ENCODE measurements around the gene AP2A2.

The AP2A2 gene

DNA sequence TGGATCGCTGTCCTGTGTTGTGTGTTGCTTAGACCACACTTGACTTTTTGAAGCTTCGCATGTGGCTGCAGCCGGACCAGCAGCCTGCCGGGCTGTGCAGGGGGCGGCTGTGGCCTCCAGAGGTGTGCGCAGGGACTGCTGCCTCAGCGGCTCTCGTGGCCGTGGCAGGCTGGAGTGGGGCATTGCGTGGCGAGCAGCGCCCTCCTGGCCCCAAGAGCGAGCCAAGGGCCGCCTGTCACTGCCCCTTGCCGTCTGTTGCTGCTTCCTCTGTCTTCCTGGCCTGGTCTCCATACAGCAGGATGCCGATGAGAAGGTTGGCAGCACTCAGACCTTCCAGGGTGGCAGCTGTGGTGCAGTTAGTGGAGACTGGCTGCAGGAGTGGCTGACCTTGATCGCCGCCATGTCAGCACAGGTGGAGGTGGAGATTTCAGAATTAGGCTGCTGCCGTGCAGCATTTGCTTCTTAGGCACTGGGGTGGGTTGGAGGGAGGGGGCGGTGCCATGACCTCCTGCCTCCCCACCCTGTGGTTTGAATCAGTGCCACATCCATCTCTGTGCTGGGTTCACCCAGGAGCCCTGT lies 76.8 kb downstream of the AP2A2 start:
- TF ChIP-seq, protein P1, sequence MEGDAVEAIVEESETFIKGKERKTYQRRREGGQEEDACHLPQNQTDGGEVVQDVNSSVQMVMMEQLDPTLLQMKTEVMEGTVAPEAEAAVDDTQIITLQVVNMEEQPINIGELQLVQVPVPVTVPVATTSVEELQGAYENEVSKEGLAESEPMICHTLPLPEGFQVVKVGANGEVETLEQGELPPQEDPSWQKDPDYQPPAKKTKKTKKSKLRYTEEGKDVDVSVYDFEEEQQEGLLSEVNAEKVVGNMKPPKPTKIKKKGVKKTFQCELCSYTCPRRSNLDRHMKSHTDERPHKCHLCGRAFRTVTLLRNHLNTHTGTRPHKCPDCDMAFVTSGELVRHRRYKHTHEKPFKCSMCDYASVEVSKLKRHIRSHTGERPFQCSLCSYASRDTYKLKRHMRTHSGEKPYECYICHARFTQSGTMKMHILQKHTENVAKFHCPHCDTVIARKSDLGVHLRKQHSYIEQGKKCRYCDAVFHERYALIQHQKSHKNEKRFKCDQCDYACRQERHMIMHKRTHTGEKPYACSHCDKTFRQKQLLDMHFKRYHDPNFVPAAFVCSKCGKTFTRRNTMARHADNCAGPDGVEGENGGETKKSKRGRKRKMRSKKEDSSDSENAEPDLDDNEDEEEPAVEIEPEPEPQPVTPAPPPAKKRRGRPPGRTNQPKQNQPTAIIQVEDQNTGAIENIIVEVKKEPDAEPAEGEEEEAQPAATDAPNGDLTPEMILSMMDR (IDR thresholded peaks at IDR 0.05; ENCODE audit: extremely low read depth, insufficient read depth, missing control alignments) = no peak
- DNase-seq (ENCODE audit: low spot score) = no peak
- in situ Hi-C loops (cut with MboI; ENCODE audit: low pct_unique_long_range_greater_than_20kb, low sequenced_read_pairs, unreplicated experiment) = no loop called here

DNA sequence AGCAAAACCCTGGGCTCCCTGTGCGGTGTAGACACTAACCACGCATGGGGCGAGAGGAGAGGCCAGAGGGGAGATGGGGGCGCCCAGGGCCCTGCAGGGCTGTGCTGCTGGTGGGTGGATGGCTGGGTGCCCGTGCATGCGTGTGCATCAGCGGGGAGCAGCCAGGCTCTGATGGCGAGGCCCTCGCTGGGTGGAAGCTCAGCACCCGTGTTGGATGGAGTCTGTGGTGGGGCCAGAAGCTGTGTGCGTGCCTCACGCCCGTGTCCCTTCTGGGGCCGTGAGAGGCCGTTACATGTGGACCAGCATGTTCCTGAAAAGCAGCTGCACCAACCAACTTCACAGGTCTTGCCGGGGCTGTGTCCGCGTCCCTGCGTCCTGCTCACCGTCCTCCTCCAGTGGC lies 77.5 kb downstream of the AP2A2 start:
- DNase-seq (ENCODE audit: low spot score) = no peak
- TF ChIP-seq, protein P1 (IDR thresholded peaks at IDR 0.05; ENCODE audit: extremely low read depth, insufficient read depth, missing control alignments) = no peak
- in situ Hi-C loops (cut with MboI; ENCODE audit: low pct_unique_long_range_greater_than_20kb, low sequenced_read_pairs, unreplicated experiment) = no loop called here

DNA sequence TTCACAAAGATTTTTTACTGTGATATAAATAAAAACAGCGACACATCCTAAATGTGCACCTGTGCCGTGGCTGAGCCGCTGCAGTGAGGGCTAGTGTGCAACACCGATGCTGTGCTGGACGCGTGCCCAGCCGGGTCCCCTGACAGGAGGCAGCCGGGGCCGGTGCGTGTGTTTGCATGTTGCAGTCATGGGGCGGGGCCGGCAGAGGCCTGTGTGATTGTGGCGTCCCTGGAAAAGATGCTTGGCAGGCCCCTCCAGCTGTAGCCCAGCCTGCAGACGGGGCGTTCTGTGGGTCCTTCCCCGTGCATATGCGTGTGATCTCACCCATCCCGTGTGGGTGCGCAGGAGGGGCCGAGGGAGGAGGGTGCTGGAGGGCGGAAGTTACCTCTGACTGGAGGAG lies 80.3 kb downstream of the AP2A2 start:
- DNase-seq (ENCODE audit: low spot score) = no peak
- in situ Hi-C loops (cut with MboI; ENCODE audit: low pct_unique_long_range_greater_than_20kb, low sequenced_read_pairs, unreplicated experiment) = no loop called here
- TF ChIP-seq, protein P1 (IDR thresholded peaks at IDR 0.05; ENCODE audit: extremely low read depth, insufficient read depth, missing control alignments) = no peak

DNA sequence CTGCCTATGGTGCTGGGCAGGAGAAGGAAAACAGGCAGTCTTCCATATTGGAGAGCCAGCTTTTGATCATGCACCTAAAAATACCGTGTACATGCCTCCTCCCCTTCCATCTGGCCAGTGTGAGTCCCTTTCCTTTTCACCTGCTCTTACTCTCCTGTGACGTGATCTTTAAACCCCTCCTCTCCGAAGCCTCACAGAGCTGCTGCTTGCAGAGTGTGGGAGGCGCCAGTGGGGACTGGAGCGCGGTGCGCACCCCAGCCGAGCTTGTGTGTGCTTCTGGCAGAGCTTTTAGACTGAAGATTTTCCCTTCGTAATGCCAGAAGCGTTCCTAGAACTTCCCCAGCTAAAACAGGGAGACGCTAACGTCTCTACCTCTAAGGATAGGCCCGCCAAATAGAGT lies 81.1 kb downstream of the AP2A2 start:
- in situ Hi-C loops (cut with MboI; ENCODE audit: low pct_unique_long_range_greater_than_20kb, low sequenced_read_pairs, unreplicated experiment) = no loop called here
- TF ChIP-seq, protein P1 (IDR thresholded peaks at IDR 0.05; ENCODE audit: extremely low read depth, insufficient read depth, missing control alignments) = no peak
- no peak for DNase-seq (ENCODE audit: low spot score)

DNA sequence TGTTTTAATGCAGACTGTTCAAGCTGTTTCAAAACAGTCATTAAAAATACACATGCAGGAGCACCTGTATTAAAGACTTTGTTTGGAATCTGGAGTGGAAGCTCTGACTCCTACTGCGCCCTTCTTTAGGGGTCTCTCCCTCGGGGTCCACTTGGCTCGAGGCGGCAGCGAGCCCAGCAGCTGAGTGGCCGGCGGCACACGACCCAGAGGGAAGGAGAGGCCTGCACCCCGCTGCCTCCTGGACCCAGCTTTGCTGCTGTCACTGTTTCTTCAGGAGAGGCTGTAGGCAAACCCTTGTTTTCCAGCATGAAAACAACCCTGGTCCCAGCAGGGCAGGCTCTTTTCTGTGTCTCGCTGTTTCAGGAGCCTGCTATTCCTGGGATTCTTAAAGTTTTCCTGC lies 81.6 kb downstream of the AP2A2 start:
- in situ Hi-C loops (cut with MboI; ENCODE audit: low pct_unique_long_range_greater_than_20kb, low sequenced_read_pairs, unreplicated experiment) = no loop called here
- TF ChIP-seq, protein P1 (IDR thresholded peaks at IDR 0.05; ENCODE audit: extremely low read depth, insufficient read depth, missing control alignments) = no peak
- no peak for DNase-seq (ENCODE audit: low spot score)

DNA sequence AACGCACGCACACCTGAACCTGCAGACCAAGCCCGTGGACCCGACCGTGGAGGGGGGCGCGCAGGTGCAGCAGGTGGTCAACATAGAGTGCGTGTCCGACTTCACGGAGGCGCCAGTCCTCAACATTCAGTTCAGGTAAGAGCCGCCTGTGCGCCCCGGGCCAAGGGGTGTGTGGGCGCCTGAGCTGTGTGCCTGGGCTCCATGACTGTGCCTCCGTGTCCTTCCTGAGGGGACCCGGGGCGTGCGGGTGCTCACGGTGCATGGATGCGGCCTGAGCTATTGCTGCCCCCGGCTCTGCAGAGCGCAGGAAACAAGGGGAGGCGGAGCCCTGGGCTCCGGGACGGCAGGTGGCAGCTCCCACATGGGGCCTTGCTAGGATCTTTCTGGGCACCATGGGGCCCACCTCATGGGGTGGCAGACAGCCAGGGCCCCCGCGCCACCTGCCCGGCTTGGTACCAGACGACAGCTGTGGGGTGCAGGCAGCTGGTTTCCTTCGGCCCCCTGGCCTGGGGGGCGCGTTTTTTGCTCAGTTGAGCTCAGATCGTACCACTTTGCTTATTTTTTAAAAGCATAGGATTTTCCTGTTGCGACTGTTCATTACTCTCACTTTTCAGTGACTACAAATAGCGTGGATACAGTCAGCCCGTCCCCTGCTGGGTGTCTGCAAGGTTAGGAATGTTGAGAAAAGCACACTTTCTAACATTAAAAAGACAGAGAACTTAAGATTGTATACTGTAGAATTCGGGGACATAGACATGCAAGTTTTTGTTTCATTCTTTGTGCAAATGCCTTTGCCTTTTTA lies 82.5 kb downstream of the AP2A2 start:
- DNase-seq (ENCODE audit: low spot score) = no peak
- in situ Hi-C loops (cut with MboI; ENCODE audit: low pct_unique_long_range_greater_than_20kb, low sequenced_read_pairs, unreplicated experiment) = no loop called here
- TF ChIP-seq, protein P1 (IDR thresholded peaks at IDR 0.05; ENCODE audit: extremely low read depth, insufficient read depth, missing control alignments) = no peak

All from GM13977 (cell line).